ENCODE results near the gene FN1.

The FN1 gene

DNA sequence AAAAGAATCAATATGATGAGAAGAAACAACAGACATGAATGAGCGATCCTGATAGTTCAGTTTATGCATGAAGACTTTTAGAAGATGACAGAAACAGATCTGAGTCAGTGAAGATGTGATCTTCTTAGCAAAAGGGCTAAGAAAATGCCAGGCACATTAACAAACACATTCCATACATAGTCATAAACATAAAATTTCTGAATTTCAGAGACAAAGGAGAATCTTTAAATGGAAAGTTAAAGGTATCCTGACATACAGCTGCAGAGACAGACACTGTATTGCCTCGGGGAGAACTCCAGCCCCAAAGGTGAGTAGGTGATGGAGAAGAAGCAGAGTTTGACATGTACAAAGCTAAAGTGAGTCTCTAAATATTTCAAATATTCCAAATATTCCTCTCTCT lies 40.6 kb upstream of the FN1 start:
- TF ChIP-seq, protein P1, sequence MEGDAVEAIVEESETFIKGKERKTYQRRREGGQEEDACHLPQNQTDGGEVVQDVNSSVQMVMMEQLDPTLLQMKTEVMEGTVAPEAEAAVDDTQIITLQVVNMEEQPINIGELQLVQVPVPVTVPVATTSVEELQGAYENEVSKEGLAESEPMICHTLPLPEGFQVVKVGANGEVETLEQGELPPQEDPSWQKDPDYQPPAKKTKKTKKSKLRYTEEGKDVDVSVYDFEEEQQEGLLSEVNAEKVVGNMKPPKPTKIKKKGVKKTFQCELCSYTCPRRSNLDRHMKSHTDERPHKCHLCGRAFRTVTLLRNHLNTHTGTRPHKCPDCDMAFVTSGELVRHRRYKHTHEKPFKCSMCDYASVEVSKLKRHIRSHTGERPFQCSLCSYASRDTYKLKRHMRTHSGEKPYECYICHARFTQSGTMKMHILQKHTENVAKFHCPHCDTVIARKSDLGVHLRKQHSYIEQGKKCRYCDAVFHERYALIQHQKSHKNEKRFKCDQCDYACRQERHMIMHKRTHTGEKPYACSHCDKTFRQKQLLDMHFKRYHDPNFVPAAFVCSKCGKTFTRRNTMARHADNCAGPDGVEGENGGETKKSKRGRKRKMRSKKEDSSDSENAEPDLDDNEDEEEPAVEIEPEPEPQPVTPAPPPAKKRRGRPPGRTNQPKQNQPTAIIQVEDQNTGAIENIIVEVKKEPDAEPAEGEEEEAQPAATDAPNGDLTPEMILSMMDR (conservative IDR thresholded peaks at IDR 0.05; ENCODE audit: low read depth, low read length), result no peak
- no peak for DNase-seq (ENCODE audit: low read depth)
- H3K4me3 ChIP-seq (ENCODE audit: low read length), result no peak overlapping the region

DNA sequence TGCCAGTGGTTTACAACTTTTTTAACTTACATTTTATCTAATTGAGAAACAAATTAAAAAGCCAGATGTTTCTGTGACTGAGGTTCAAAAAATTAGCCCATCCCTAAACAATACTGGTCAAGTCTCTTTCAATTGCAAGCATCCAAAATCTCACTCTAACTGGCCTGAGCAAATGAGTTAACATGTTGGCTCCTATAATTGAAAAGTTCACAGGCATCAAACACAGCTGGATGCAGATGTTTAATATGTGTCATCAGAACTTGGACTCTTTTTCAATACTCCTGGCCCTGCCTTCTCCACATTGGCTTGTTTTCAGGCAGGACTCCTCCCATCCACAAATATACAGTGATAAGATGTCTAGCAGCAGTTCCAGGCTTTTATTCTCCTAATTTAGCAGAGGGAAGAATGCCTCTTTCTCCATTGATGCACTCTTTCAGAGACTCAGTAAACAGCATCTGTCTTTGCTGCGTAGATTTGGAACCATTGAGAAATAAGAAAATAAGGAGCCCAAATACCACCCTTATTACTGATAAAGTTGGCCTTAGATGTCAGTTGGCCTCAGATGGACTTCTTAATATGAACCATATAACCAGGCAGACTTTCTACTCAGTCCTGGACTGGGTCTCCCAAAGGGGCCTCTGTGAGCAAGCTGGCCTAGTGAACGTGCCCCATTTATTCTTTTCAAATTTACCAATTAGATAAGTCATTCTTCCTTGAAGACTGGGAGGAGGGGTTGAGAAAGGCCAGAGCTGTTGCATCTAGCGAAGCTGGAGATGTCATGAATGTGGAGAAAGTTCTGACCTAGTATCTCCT lies 30.4 kb upstream of the FN1 start:
- no peak for DNase-seq (ENCODE audit: low read depth)
- TF ChIP-seq, protein P1 (conservative IDR thresholded peaks at IDR 0.05; ENCODE audit: low read depth, low read length), result no peak
- no peak overlapping the region for H3K4me3 ChIP-seq (ENCODE audit: low read length)

DNA sequence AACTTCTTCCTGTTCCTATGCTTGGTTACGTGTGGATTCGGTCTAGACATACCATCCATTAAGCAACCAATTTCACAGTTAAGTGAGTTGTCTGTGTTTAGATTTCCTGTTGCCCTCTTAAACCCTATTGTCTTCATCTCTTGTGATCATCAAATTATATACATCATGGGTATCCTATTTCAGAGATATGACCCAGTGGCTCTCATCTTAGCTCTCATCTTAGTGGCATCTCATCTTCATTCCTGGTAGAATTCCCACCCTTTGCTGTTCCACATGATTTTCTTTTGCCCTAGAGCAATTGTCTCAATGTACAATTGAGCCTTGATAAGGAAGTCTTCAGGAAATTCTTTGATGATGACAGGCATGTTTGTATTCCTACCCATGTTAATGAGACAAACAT lies 29.4 kb upstream of the FN1 start:
- DNase-seq (ENCODE audit: low read depth), result no peak
- TF ChIP-seq, protein P1 (conservative IDR thresholded peaks at IDR 0.05; ENCODE audit: low read depth, low read length), result no peak
- no peak overlapping the region for H3K4me3 ChIP-seq (ENCODE audit: low read length)

DNA sequence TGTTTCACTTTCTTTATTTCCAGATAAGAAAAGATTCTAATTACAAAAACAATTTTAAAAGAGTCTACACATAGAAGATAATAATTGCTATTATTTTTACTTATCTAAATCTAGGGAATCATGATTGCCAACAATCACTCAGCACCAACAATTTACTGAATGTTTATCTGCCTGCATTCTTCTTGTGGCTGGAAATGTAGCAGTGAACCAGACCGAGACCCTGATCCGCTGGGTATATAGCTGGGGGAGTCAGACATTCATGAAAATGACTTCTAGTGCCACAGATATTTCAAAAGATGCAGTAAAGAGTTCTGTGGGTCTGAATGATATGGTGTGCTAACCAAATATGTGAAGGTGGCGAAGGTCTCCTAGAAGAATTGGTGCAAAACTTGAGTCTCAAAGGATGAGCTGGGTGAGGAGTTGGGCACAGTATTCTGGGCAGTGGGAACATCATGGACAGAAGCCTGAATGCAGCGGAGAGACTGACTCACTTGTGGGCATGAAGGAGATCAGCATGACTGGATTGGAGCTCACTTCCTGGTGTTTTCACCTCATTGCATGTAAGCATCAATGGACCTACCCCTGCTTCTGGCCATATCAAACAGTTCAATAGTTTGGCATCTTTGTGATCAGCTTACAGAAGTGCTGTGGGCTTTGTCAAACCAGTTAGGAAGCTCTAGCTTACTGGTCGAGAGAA lies 26.1 kb upstream of the FN1 start:
- TF ChIP-seq, protein P1 (conservative IDR thresholded peaks at IDR 0.05; ENCODE audit: low read depth, low read length), result no peak
- no peak for DNase-seq (ENCODE audit: low read depth)
- H3K4me3 ChIP-seq (ENCODE audit: low read length), result no peak overlapping the region

DNA sequence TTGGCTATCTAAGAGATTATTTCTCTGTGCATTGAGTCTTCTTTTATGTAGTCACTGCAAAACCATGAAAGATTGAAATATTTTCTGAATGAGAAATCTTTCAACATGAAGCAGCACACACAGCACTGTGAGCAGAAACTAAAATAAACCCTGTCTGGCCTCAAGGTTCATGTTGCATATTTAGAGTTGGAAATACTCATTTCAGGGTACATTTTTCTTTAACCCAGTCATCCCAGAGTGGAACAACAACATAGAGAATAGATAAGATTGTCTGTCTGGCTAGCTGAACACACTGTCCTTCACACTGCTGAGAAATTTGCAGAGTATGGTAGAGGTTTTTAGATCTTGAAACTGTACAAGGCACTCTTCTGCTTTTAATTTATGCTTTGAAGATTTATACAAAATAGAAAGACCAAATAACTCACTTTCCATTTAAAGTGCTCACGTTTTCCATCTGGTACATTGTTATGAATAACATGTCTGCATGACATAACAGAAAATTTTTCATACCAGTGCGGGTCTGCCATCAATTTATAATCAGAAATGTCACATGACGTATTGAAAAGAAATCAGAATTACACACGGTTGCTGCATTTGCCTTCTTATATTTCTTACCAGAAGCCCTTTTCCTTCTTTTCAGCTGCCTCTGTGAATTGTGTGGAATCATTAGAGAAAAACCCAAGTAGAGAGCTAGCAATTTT lies 25.0 kb upstream of the FN1 start:
- TF ChIP-seq, protein P1 (conservative IDR thresholded peaks at IDR 0.05; ENCODE audit: low read depth, low read length), result no peak
- H3K4me3 ChIP-seq (ENCODE audit: low read length), result no peak overlapping the region
- DNase-seq (ENCODE audit: low read depth), result no peak

DNA sequence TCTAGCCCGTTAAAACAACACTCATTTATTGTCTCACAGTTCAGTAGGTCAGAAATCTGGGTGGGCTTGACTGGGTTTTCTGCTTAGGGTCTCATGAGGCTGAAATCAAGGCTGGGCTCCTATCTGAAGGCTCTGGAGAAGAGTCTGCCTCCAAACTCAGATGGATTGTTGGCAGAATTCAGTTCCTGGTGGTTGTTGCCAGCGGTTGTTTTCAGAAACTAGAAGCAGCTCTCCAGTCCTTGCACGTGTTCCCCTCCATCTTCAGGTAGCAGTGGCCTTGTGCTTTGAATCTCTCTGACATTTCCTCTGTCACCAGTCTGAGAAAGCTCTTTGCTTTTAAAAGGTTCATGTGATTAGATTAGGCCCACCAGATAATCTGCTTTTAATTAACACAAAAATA lies 20.1 kb upstream of the FN1 start:
- TF ChIP-seq, protein P1 (conservative IDR thresholded peaks at IDR 0.05; ENCODE audit: low read depth, low read length), result no peak
- H3K4me3 ChIP-seq (ENCODE audit: low read length), result no peak overlapping the region
- no peak for DNase-seq (ENCODE audit: low read depth)
